Measurements from ENCODE around the gene CDC14A.

The CDC14A gene

GRCh38 chr1:100499194-100499811 is 147.0 kb downstream of the CDC14A start:
- no peak for DNase-seq

- no peak for DNase-seq
Measured at GRCh38 chr1:100502052-100502792, 149.9 kb downstream of the CDC14A start.

GRCh38 chr1:100506217-100506616 is 153.9 kb downstream of the CDC14A start:
- DNase-seq, result no peak

- DNase-seq, result no peak
Measured at GRCh38 chr1:100510451-100510850, 158.1 kb downstream of the CDC14A start.

GRCh38 chr1:100511058-100511457 is 158.8 kb downstream of the CDC14A start:
- no peak for DNase-seq

- DNase-seq, result no peak
Measured at GRCh38 chr1:100511773-100512172, 159.5 kb downstream of the CDC14A start.

- DNase-seq, result no peak
Measured at GRCh38 chr1:100512803-100513352, 160.6 kb downstream of the CDC14A start.

- DNase-seq, result no peak
Measured at GRCh38 chr1:100516857-100517256, 164.6 kb downstream of the CDC14A start.

GRCh38 chr1:100517515-100517914 is 165.2 kb downstream of the CDC14A start:
- no peak for DNase-seq

GRCh38 chr1:100518023-100518422 is 165.7 kb downstream of the CDC14A start:
- no peak for DNase-seq

- DNase-seq, result no peak
Measured at GRCh38 chr1:100523038-100523652, 170.8 kb downstream of the CDC14A start.

GRCh38 chr1:100524355-100524754 is 172.0 kb downstream of the CDC14A start:
- DNase-seq, result no peak

GRCh38 chr1:100526894-100527293 is 174.6 kb downstream of the CDC14A start:
- no peak for DNase-seq

GRCh38 chr1:100528871-100529270 is 176.6 kb downstream of the CDC14A start:
- no peak for DNase-seq

- DNase-seq, result no peak
Measured at GRCh38 chr1:100530141-100530540, 177.8 kb downstream of the CDC14A start.

- peak; percentile 60 for DNase-seq
Measured at GRCh38 chr1:100530880-100531487, 178.7 kb downstream of the CDC14A start.

- DNase-seq, result no peak
Measured at GRCh38 chr1:100532645-100533044, 180.3 kb downstream of the CDC14A start.

GRCh38 chr1:100535264-100535663 is 183.0 kb downstream of the CDC14A start:
- no peak for DNase-seq

GRCh38 chr1:100536031-100536430 is 183.7 kb downstream of the CDC14A start:
- no peak for DNase-seq

- DNase-seq, result no peak
Measured at GRCh38 chr1:100538913-100539835, 186.9 kb downstream of the CDC14A start.

- no peak for DNase-seq
Measured at GRCh38 chr1:100539836-100540536, 187.7 kb downstream of the CDC14A start.

- DNase-seq, result no peak
Measured at GRCh38 chr1:100542285-100542684, 190.0 kb downstream of the CDC14A start.
